ENCODE data around the gene TPK1.
"Not testable (repeated sequence)": the region's sequence is repeated elsewhere in the genome, so short reads cannot be mapped to it uniquely, and the experiment has no call there.

The TPK1 gene

GRCh38 chr7:144436500-144436899 is 399.4 kb downstream of the TPK1 start:
- in situ Hi-C loops (cut with HindIII; ENCODE audit: low sequenced_read_pairs), result loop anchor here (25.0 kb wide), 1 partner anchor 274 kb away; no protein-coding TSS in a partner anchor

GRCh38 chr7:144428431-144428830 is 407.4 kb downstream of the TPK1 start:
- in situ Hi-C loops (cut with HindIII; ENCODE audit: low sequenced_read_pairs), result loop anchor here (25.0 kb wide), 1 partner anchor 266 kb away; no protein-coding TSS in a partner anchor

GRCh38 chr7:144427539-144427938 is 408.3 kb downstream of the TPK1 start:
- in situ Hi-C loops (cut with HindIII; ENCODE audit: low sequenced_read_pairs), result loop anchor here (25.0 kb wide), 1 partner anchor 265 kb away; no protein-coding TSS in a partner anchor

- in situ Hi-C loops (cut with HindIII; ENCODE audit: low sequenced_read_pairs), result not testable (repeated sequence)
These were observed 416.9 kb downstream of the TPK1 start for GRCh38 chr7:144418931-144419330.

DNA sequence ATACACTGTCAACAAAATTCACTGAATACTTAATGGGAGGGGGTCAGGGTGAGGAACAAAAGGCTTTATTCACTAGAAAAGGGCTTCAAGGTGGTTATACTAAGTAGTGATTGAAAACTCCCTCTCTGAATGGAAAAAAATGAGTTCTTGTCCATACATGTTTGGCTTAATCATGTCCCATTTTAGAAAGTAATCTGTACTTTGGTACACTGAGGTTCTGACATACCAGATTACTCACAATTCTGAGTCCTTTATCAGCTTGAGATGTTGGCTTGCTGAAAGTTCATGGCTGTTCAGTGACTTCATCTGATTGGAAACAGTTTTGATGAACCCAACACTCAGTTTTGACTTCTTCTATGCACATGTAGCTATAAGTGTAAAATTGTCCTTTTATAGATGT is 419.5 kb downstream of the TPK1 start:
- in situ Hi-C loops (cut with HindIII; ENCODE audit: low sequenced_read_pairs), result no loop called here

GRCh38 chr7:144415858-144416257 is 420.0 kb downstream of the TPK1 start:
- in situ Hi-C loops (cut with HindIII; ENCODE audit: low sequenced_read_pairs), result no loop called here

DNA sequence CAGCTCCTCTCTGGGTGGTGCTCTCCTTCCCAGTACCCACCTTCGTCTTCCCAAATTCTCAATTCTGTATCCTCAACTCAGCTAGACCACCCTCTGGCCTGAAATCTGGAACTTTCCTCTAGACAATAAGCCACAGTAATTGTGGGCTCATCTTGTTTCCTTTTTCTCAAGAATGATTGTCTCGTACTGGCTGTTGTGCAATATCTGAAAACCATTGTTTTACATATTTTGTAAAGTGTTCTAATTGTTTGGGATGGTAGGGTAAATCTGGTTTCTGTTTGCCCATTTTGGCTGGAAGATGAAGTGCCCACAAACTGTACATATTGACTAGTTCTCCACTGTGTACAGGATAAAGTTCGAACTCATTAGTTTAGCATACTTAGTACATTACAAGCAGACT is 421.0 kb downstream of the TPK1 start:
- in situ Hi-C loops (cut with HindIII; ENCODE audit: low sequenced_read_pairs), result no loop called here

- in situ Hi-C loops (cut with HindIII; ENCODE audit: low sequenced_read_pairs), result no loop called here
These were observed 425.4 kb downstream of the TPK1 start for GRCh38 chr7:144410441-144410840.

GRCh38 chr7:144408121-144408520 is 427.7 kb downstream of the TPK1 start:
- in situ Hi-C loops (cut with HindIII; ENCODE audit: low sequenced_read_pairs), result no loop called here

GRCh38 chr7:144407266-144407931 is 428.5 kb downstream of the TPK1 start:
- in situ Hi-C loops (cut with HindIII; ENCODE audit: low sequenced_read_pairs), result no loop called here

DNA sequence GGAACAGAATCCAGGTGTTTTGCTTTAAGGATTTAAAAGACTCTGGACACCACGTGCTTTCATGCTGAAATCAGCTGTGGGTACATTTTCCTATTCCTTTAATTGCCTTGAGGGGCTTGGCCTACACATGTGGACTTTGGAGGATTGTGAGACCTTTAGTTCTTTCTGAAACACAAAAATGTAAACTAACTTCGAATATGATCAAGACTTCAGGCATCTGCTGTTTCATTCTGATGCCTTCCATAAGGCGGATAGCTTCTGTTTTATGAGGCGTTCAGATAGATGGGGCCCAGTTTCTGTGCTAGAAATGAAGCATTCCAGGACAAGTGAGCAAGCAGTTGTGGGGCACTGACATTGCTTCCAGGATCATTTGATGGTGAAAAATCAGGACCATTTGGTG is 430.9 kb downstream of the TPK1 start:
- in situ Hi-C loops (cut with HindIII; ENCODE audit: low sequenced_read_pairs), result no loop called here

- in situ Hi-C loops (cut with HindIII; ENCODE audit: low sequenced_read_pairs), result no loop called here
These were observed 432.2 kb downstream of the TPK1 start, which contains the start of gene NOBOX for GRCh38 chr7:144403649-144404061. TSS of gene NOBOX (minus strand) at chr7:144403693.

GRCh38 chr7:144403102-144403501 is 432.8 kb downstream of the TPK1 start:
- in situ Hi-C loops (cut with HindIII; ENCODE audit: low sequenced_read_pairs), result no loop called here

Measured in endothelial cell of hepatic sinusoid (primary cell).